IPS-NIHi7 (cell line): ENCODE measurements around the gene ZNF221.
"Not testable (repeated sequence)": the region's sequence is repeated elsewhere in the genome, so short reads cannot be mapped to it uniquely, and the experiment has no call there.

Experiments
- DNase-seq: peaks from one replicate; pipeline ENCODE4 v3.0.0; 2012; ENCODE audit warnings: mixed read lengths; ENCODE audit errors: extremely low spot score

The ZNF221 gene

DNA sequence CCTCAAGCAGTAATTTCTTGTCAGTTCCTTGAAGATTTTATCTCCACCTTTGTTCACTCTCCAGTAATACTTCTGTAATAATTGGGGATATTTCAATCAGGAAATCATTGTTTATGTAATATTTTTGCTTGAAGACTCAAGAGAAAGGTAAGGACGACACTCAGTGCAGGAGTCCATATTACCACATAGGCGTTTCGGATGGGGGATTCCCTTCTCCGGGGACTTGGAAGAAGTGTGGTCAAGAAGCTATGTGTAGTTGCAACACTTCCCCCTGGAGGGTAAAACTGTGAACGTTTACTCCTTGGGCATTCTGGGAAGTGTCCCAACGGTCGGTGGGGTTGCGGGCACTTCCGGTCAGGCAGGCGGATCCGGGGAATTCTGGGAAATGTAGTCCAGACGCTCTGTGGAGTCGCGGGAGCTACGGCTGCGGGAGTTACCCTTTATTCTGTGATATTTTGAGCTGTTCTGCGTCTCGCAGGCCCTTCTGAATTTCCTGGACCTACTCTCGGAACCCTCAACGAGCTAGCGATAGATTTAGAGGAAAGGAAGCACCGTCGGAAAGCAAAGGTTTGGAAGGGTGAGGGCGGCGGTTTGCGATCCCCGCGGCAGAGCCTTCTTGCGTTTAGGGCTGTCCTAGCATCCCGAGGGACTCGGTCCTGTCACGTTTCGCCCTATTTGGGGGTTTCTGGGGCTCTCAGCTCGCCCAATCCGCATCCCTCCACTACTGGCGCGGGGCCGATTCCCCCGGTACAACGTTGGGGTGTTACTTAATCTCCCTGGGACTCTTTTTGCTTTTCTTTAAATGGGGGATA lies at the start of gene ZNF221:
TSS of gene ZNF221 (plus strand) at position 395 of the 812 bp plus-strand sequence. CDS start 11,499 bp downstream, outside the sequence.
- peak; percentile 97 for DNase-seq

DNA sequence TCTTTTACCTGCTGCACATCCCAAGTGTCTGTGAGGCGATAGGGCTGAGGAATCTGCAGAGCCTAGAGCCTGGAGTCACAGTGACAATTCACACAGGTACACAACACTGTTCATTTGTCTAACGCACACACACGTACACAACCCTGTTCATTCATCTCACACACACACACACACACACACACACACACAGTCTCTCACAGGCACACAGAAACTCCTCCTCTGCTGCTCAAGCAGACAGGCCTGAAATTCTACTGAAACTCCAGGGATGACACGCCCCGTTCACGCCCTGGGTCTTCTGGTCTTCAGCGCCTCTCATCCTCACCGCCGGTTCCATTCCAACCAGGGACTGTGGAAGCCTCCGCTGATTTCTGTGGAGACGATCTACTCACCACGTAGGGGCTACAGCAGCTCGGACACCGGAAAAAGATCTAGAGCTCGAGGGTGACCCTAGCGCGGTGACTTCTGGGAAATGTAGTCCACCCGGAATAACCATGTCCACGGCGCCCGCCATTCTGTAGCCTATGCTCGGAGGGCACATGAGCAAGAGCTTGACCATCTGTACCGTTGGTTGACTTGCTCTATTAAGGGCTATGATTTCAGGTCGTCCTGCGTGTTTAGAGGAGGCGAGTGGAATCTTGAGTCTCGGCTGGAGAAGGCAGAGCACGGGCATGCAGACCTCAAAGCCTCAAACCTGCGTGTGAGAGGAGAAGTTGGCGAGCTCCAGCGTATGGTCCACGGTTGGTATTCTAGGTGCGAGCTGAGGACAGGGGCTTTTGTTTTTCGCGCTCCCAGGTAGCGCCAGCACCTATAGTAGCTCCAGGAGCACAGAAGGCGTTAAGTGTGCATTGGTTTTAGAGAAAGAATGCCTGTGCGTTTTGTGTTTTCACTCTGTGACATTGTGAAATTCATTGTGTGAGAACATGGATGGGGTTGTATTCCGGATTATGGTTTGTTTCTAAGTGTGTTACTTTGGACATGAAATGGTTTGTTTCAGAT lies 49.3 kb upstream of the ZNF221 start:
- peak; percentile 90 for DNase-seq

GRCh38 chr19:43902399-43902798 lies 48.6 kb upstream of the ZNF221 start:
- no peak for DNase-seq

- DNase-seq: no peak
Observed at GRCh38 chr19:43905897-43906296, 45.1 kb upstream of the ZNF221 start.

DNA sequence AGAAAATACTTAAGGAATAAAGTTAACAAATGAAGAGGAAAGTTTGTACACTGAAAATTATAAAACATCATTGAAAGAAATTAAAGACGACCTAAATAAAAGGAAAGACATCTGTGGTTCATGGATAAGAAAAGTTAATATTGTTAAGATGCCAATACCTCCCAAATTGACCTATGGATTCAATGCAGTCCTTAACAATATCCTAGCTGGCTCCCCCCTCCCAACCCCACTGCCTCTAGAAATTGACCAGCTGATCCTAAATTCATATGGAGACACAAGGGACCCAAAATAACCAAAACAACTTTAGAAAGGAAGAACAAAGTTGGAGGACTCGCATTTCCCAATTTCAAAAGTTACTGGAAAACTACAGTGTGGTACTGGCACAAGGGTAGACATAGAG lies 44.3 kb upstream of the ZNF221 start:
- no peak for DNase-seq

DNA sequence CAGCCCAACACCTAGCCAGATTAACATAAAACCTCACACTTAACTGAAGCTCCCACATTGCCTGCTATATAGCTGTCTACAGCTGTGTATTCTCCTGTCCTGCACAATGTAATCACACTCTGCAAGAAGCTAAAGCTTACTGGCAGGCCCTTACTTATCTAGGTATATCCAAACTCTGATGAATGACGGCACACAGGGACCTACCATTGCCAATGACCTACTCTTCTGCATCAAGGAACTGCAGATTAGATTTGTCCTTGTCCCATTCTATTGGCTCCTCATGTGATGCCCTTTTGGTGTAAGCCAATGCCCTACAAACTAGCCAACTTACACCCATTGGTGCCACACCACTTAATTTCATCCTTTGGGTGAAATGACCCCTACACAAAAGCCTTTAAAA lies 42.4 kb upstream of the ZNF221 start:
- DNase-seq: no peak

DNA sequence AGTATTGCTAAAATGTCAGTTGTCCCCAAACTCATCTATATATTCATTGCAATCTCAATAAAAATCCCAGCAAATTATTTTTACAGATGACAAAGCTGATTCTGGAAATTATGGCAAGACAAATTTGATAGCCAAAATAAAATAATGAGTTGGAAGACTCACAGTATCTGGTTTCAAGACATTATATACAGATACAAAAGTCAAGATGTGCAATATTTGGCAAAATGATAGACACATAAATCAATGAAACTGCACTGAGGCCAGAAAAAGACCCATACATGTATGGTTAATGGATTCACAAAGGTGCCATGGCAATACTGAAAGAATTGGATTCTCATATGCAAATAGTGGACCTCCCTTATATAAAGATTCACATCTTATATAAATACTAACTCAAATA lies 40.1 kb upstream of the ZNF221 start:
- no peak for DNase-seq

- DNase-seq: no peak
Observed at GRCh38 chr19:43913383-43913782, 37.6 kb upstream of the ZNF221 start.

GRCh38 chr19:43914051-43914450 lies 37.0 kb upstream of the ZNF221 start:
- no peak for DNase-seq

GRCh38 chr19:43923875-43924274 lies 27.2 kb upstream of the ZNF221 start:
- no peak for DNase-seq

DNA sequence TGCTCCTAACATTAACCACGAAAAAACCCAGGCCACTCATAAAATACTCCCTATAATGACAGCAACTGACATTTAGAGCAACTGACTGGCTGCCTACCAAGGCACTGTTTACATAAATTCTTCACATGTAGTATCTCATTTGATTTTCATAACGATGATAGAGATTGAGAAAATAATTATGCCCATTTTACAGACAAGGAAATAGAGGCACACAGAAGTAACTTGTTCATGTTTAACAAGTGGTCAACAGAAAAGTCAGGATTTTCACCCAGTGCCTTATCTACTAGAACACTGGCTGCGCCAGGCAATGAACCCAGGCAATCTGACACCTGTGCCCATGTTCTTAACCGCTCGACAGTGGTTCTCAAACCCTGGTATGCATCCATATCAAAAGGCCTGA lies 22.2 kb upstream of the ZNF221 start:
- DNase-seq: no peak

DNA sequence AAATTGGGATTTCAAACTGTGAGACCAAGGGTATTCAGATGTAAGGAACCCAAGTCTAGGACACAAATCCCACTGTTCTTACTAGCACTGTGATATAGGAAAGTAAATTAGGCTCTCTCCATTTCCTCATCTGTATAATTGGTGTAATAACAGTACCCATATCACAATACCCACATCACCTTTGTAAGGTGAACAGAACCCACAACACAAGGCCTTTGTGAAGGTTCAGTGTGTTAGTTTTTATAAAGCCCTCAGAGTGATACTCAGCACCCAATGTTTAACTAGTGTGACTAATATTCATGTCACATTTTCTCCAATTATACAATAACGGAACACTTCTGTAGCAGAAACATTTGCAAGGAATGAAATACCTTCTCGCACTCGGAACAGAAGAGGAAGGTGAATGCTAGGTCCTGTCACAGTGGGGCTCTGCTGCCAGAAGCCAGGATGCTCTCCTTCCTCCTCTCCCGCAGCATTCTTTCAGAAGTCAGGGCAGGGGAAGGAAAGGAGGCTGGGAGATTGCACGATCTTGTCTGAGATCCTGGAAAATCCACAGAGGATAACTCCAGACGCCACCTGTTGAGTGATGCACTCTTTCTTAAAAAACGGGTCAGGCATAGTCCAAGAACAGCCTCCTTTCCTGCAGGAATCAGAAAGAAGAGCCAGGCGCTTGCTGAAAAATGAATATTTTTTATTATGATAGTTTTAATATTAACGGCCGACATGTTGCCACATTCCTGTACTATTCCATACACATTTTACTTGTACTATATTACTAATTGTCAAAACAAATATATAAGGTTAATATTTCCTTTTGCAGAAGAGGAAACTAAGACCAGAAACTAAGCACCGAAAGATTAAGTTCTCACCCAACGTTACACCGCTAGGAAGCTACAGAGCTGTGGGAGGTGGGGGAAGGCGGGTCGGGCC lies 16.7 kb upstream of the ZNF221 start:
- peak; percentile 18 for DNase-seq

DNA sequence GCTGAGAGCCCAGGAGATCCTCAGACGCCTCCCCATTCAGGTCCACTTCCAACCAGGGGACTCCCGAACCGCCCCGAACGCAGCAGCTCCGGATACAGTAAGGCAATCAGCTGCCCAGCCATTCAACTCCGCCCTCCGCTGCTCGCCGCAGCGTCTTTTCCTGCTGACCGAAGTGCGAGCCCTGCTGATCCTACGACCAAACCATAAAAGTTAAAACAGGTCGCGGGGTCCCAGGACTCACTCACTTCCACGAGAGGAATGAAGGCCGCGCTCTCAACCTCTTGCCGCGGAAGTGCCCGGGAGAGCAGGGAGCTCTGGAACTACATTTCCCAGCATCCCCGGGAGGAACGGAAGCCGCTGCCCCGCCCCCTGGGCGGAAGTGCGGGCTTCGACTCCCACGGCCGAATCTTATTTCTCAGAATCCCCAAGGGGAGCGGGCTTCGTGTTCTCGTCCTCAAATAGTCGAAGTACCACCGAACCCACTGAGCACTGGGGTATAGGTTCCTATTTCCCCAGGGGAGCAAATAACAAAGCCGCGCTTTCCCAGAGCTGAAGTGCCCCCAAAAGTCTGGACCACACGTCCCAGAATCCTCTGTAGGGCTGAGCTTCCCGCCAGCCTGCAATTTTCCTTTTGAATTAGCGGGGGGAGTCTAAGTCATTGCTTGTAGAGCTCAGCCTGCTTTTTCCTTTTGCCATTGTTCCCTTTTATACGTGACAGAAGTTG lies 15.9 kb upstream of the ZNF221 start, which contains the start of gene ZNF45:
TSS of gene ZNF45 (minus strand) at position 298 of the 724 bp plus-strand sequence. CDS start 13,097 bp downstream, outside the sequence.
- DNase-seq: peak; percentile 94

DNA sequence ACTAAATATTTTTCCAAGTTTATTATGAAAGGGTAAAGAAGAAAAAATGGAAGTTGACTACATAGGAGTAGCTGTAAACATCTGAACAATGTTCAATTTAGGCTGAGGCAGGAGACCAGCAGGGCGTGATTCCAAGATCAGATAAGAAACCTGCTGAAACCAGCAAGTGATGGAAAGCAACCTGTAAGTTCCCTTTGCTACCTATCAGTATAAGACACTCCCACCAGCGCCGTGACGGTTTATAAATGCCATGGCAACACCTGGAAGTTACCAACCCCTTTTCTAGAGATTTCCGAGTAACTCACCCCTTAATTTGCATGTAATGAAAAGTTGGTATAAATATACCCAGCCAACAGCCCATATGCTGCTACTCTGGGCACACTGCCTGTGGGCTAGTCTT lies 14.8 kb upstream of the ZNF221 start:
- no peak for DNase-seq

DNA sequence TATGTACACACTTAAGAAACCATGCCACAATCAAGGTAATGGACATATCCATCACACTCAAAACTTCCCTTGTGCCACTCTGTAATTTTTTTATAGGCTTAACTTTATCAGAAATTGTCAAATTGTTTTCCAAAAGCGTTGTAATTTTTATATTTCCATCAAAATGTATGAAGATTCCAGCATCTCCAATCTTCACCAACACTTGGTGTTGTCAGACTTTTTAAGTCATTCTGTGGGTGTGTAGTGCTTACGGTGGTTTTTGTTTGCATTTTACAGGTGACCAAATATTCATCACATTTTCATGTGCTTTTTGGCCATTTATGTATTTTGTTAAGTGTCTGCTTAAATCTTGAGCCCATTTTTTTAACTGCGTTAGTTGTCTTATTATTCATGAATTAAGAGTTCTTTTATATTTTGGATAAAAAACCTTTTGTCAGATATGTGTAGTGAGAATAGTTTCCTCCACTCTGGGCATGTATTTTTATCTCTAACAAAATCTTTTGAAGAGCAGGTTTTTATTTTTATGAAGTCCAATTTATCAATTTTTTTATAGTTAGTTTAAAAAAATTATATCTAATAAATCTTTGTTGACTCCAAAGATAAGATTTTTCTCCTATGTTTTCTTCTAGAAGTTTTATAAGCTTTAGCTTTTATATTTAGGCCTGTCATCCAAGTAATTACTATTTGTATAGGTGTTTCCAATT lies 11.3 kb upstream of the ZNF221 start:
- no peak for DNase-seq

- no peak for DNase-seq
Observed at GRCh38 chr19:43940719-43941118, 10.3 kb upstream of the ZNF221 start.

- DNase-seq: no peak
Observed at GRCh38 chr19:43941209-43941608, 9.8 kb upstream of the ZNF221 start.

DNA sequence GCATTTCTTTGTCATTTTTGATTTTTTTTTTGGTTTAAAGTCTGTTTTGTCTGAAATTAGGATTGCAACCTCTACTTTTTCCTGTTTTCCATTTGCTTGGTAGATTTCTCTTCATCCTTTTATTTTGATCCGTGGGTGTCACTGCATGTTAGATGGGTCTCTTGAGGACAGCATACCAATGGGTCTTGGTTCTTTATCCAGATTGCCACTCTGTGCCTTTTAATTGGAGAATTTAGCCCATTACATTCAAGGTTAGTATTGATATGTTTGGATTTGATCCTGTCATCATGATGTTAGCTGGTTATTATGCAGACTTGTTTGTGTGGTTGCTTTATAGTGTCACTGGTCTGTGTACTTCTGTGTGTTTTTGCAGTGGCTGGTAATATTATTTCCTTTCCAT lies 3.6 kb upstream of the ZNF221 start:
- DNase-seq: not testable (repeated sequence)

GRCh38 chr19:43949803-43950202 lies 1.2 kb upstream of the ZNF221 start:
- not testable (repeated sequence) for DNase-seq

GRCh38 chr19:43956827-43957226 lies 5.8 kb downstream of the ZNF221 start:
- DNase-seq: no peak
